ENCODE results near the gene OR5T2. TPM values are rescaled to one million over a fixed set of nuclear protein-coding genes. Genes with fewer than 3 reads are reported as not detected.

Gene OR5T2
- total RNA-seq, 1 donor from 2014 or later = not detected

- Histone ChIP-seq H3K36me3 (ENCODE audit: insufficient read depth, low read length) (no peaks in the 10 kb centered on the region), H3K27me3 (ENCODE audit: insufficient read depth, low read length) (no peaks in the 10 kb centered on the region), H2AFZ (ENCODE audit: low read depth, low read length) (no peak overlapping the region), H3K9ac (ENCODE audit: low read length) (no peak overlapping the region), H3K4me2 (ENCODE audit: low read length) (no peak overlapping the region), H3K4me1 (ENCODE audit: insufficient read depth, low read length) (no peaks in the 10 kb centered on the region), H4K20me1 (ENCODE audit: insufficient read depth, low read length) (no peaks in the 10 kb centered on the region), H3K79me2 (ENCODE audit: insufficient read depth, low read length) (no peaks in the 10 kb centered on the region), H3K9me3 (ENCODE audit: insufficient read depth, low read depth, low read length) (peaks cover 2% of the 10 kb centered on the region), H3K4me3 (ENCODE audit: insufficient read depth, low read depth, low read length) (no peak overlapping the region), H3K27ac (ENCODE audit: low read depth, low read length) (no peak overlapping the region)
- H3K27ac Mint-ChIP-seq (ENCODE audit: unreplicated experiment) = no peak overlapping the region
- H3K4me1 Mint-ChIP-seq (ENCODE audit: low read depth, unreplicated experiment) = no peaks in the 10 kb centered on the region
- H3K27me3 Mint-ChIP-seq (ENCODE audit: low read depth, unreplicated experiment) = no peaks in the 10 kb centered on the region
- FAIRE-seq (no peak), DNase-seq (ENCODE audit: low read depth) (no peak)
- H3K4me3 Mint-ChIP-seq (ENCODE audit: unreplicated experiment) = no peak overlapping the region
- H3K9me3 Mint-ChIP-seq (ENCODE audit: unreplicated experiment) = no peaks in the 10 kb centered on the region
- TF ChIP-seq CTCF (IDR thresholded peaks at IDR 0.05; ENCODE audit: insufficient read depth, low read depth, low read length) (no peak), EZH2 (IDR thresholded peaks at IDR 0.05; ENCODE audit: insufficient read depth, low read length) (no peak)
- no peaks in the 10 kb centered on the region for H3K36me3 Mint-ChIP-seq (ENCODE audit: low read depth, unreplicated experiment)
Measured at GRCh38 chr11:56188602-56189001, 45.5 kb downstream of the OR5T2 start.

GRCh38 chr11:56183459-56183858, 50.6 kb downstream of the OR5T2 start:
- H3K9me3 Mint-ChIP-seq (ENCODE audit: unreplicated experiment) = no peaks in the 10 kb centered on the region
- H3K27ac ChIP-seq (ENCODE audit: low read depth, low read length) = no peak overlapping the region
- no peaks in the 10 kb centered on the region for H3K36me3 Mint-ChIP-seq (ENCODE audit: low read depth, unreplicated experiment)
- H2AFZ ChIP-seq (ENCODE audit: low read depth, low read length) = no peak overlapping the region
- no peaks in the 10 kb centered on the region for H3K27me3 ChIP-seq (ENCODE audit: insufficient read depth, low read length)
- H3K4me2 ChIP-seq (ENCODE audit: low read length) = no peak overlapping the region
- DNase-seq (ENCODE audit: low read depth) (no peak), FAIRE-seq (no peak)
- no peaks in the 10 kb centered on the region for H3K27me3 Mint-ChIP-seq (ENCODE audit: low read depth, unreplicated experiment)
- no peak overlapping the region for H3K9ac ChIP-seq (ENCODE audit: low read length)
- no peaks in the 10 kb centered on the region for H4K20me1 ChIP-seq (ENCODE audit: insufficient read depth, low read length)
- H3K36me3 ChIP-seq (ENCODE audit: insufficient read depth, low read length) = no peaks in the 10 kb centered on the region
- no peak for TF ChIP-seq CTCF (IDR thresholded peaks at IDR 0.05; ENCODE audit: insufficient read depth, low read depth, low read length)
- no peak for TF ChIP-seq EZH2 (IDR thresholded peaks at IDR 0.05; ENCODE audit: insufficient read depth, low read length)
- H3K4me3 ChIP-seq (ENCODE audit: insufficient read depth, low read depth, low read length) = no peak overlapping the region
- no peaks in the 10 kb centered on the region for H3K79me2 ChIP-seq (ENCODE audit: insufficient read depth, low read length)
- H3K4me1 ChIP-seq (ENCODE audit: insufficient read depth, low read length) = no peaks in the 10 kb centered on the region
- H3K4me3 Mint-ChIP-seq (ENCODE audit: unreplicated experiment) = no peak overlapping the region
- no peaks in the 10 kb centered on the region for H3K4me1 Mint-ChIP-seq (ENCODE audit: low read depth, unreplicated experiment)
- H3K9me3 ChIP-seq (ENCODE audit: insufficient read depth, low read depth, low read length) = no peaks in the 10 kb centered on the region
- no peak overlapping the region for H3K27ac Mint-ChIP-seq (ENCODE audit: unreplicated experiment)

Other genes with a start within 250 kb of the OR5T2 start
- gene OR5F1, start 239.6 kb downstream of the OR5T2 start, total RNA-seq = not detected in 2 replicates
- not detected in 2 replicates for gene OR5AS1, start 206.6 kb downstream of the OR5T2 start, total RNA-seq
- gene OR8I2, start 140.9 kb downstream of the OR5T2 start, total RNA-seq = not detected in 2 replicates
- not detected in 2 replicates for gene OR8H2, start 130.6 kb downstream of the OR5T2 start, total RNA-seq
- not detected in 2 replicates for gene OR8H3, start 111.9 kb downstream of the OR5T2 start, total RNA-seq
- not detected in 2 replicates for gene OR8J3, start 94.1 kb downstream of the OR5T2 start, total RNA-seq
- not detected in 2 replicates for gene OR8K5, start 73.9 kb downstream of the OR5T2 start, total RNA-seq
- not detected in 2 replicates for gene OR5J2, start 57.6 kb downstream of the OR5T2 start, total RNA-seq
- gene OR5T3, start 18.0 kb upstream of the OR5T2 start, total RNA-seq = not detected in 2 replicates
- not detected in 2 replicates for gene OR5T1, start 39.9 kb upstream of the OR5T2 start, total RNA-seq
- gene OR8H1, start 58.0 kb upstream of the OR5T2 start, total RNA-seq = not detected in 2 replicates
- gene OR8K3, start 80.9 kb upstream of the OR5T2 start, total RNA-seq = not detected in 2 replicates
- not detected in 2 replicates for gene OR8K1, start 111.8 kb upstream of the OR5T2 start, total RNA-seq
- gene OR8J1, start 120.0 kb upstream of the OR5T2 start, total RNA-seq = not detected in 2 replicates
- not detected in 2 replicates for gene OR8U1, start 141.4 kb upstream of the OR5T2 start, total RNA-seq
- not detected in 2 replicates for gene OR5AL1, start 178.4 kb upstream of the OR5T2 start, total RNA-seq
- not detected in 2 replicates for gene OR5M3, start 239.1 kb upstream of the OR5T2 start, total RNA-seq

Data from astrocyte (in vitro differentiated cells and primary cell).